Measurements from ENCODE around the gene FCRL4. TPM values are rescaled to one million over a fixed set of nuclear protein-coding genes. Genes with fewer than 3 reads are reported as not detected.

The FCRL4 gene
- total RNA-seq (2022; extraction: Qiagen RNA extraction) = not detected in 5 replicates

GRCh38 chr1:157597959-157598667, at the start of gene FCRL4:
TSS of gene FCRL4 (minus strand) at chr1:157598085. CDS start at chr1:157597944, 141 bp downstream.

GRCh38 chr1:157551694-157552693, 45.9 kb downstream of the FCRL4 start, which contains the start of gene FCRL5:
TSS of gene FCRL5 (minus strand) at chr1:157552515. CDS start at chr1:157552362, 153 bp downstream.

Other genes with a start within 250 kb of the FCRL4 start
- gene FCRL5, start 45.6 kb downstream of the FCRL4 start, total RNA-seq (2022; extraction: Qiagen RNA extraction) = 0.03 TPM in 1 of 5 replicates, not detected in the others
- not detected in 5 replicates for gene FCRL3, start 102.7 kb upstream of the FCRL4 start, total RNA-seq (2022; extraction: Qiagen RNA extraction)
- gene FCRL2, start 179.0 kb upstream of the FCRL4 start, total RNA-seq (2022; extraction: Qiagen RNA extraction) = not detected in 5 replicates
- not detected in 5 replicates for gene FCRL1, start 222.0 kb upstream of the FCRL4 start, total RNA-seq (2022; extraction: Qiagen RNA extraction)
- not detected in 5 replicates for gene CD5L, start 243.7 kb upstream of the FCRL4 start, total RNA-seq (2022; extraction: Qiagen RNA extraction)